ENCODE measurements around the gene CA5A. TPM values are rescaled to one million over a fixed set of nuclear protein-coding genes. Genes with fewer than 3 reads are reported as not detected.
A peak's percentile ranks its signal among the peaks of the same experiment; 100 is the strongest.

CA5A gene
- total and polyA plus RNA-seq, 9 of the 15 experiments (the other 6 are each of a cell fraction or from before 2014, with no cell fraction given): not detected

GRCh38 chr16:87964049-87964659, 27.8 kb upstream of the CA5A start:
- FAIRE-seq (no peak), DNase-seq (ENCODE audit: extremely low read depth in 1 of 4, low spot score in 3 of 4) (no peak), ATAC-seq (no peak)
- Histone ChIP-seq H3K9me1 (ENCODE audit: control insufficient read depth, insufficient read depth, low read length) (no peaks in the 10 kb centered on the region), H3K4me3 (no peak overlapping the region), H2AFZ (ENCODE audit: low read depth, low read length) (no peak overlapping the region), H3K9ac (ENCODE audit: insufficient read depth in 1 of 2, low read depth in 2 of 2, low read length in 2 of 2) (peak overlapping the region in 1 of 2 experiments; percentile 53; a peak in 2 of 4 replicates), H3K4me1 (replicated peaks in 1 of 2; ENCODE audit: control insufficient read depth in 2 of 2, insufficient read depth in 2 of 2, low read length in 2 of 2) (peaks cover 0 to 29% of the 10 kb centered on the region in 2 experiments; a peak in 2 of 5 replicates), H3K27me3 (ENCODE audit: control insufficient read depth in 2 of 2, insufficient read depth in 2 of 2, low read length in 2 of 2) (no peaks in the 10 kb centered on the region), H3K4me2 (ENCODE audit: insufficient read depth, low read length) (no peak overlapping the region), H3K27ac (ENCODE audit: extremely low read depth, low read depth, low read length) (no peak overlapping the region), H3K9me3 (replicated peaks; ENCODE audit: control insufficient read depth, insufficient read depth, low read depth, low read length) (no peaks in the 10 kb centered on the region), H4K20me1 (replicated peaks; ENCODE audit: control insufficient read depth, insufficient read depth, low read length) (peaks cover 10% of the 10 kb centered on the region; the same call in 1 of the 2 replicates), H3K36me3 (ENCODE audit: control insufficient read depth, insufficient read depth, low read length) (peaks cover 5% of the 10 kb centered on the region; the same call in 1 of the 3 replicates), H3K79me2 (ENCODE audit: control insufficient read depth, insufficient read depth, low read length) (peaks cover 55% of the 10 kb centered on the region)
- POLR2A ChIA-PET: interaction anchor here (0.6 to 1.4 kb wide), 2 partner anchors 8 to 11 kb away, joined by 3 to 5 read pairs; no protein-coding TSS in a partner anchor
- intact Hi-C loops (cut with micrococcal nuclease): no loop called here
- CTCF ChIA-PET (ENCODE audit: low intra/inter-chr PET ratio): no interaction called here
- no TSS peak for BruUV-seq (replicated peaks)
- WGBS (ENCODE audit: insufficient coverage, low coverage, missing lambda C conversion rate): 81% methylated on average over 17 of the region's 19 CpGs
- in situ Hi-C loops (cut with MboI): no loop called here
- no peak for TF ChIP-seq MBD2 (IDR thresholded peaks at IDR 0.05; ENCODE audit: borderline replicate concordance, low read depth)
- no peak for TF ChIP-seq POLR2AphosphoS2 (IDR thresholded peaks at IDR 0.05; ENCODE audit: low read length)
- no peak for TF ChIP-seq ARID3A (IDR thresholded peaks at IDR 0.05; ENCODE audit: borderline replicate concordance, low read depth, low read length)
- no peak for TF ChIP-seq ATF7 (IDR thresholded peaks at IDR 0.05)
- TF ChIP-seq ZNF785 (CRISPR knock-in tag; IDR thresholded peaks at IDR 0.05): no peak
- no peak for TF ChIP-seq TBL1XR1 (IDR thresholded peaks at IDR 0.05; ENCODE audit: low read length in 2 of 2)
- TF ChIP-seq FOXK2 (conservative IDR thresholded peaks at IDR 0.05 in 1 of 2, IDR thresholded peaks at IDR 0.05 in 1 of 2; ENCODE audit: low read depth in 2 of 2): no peak
- no peak for TF ChIP-seq RBM14 (IDR thresholded peaks at IDR 0.05; ENCODE audit: borderline replicate concordance, insufficient read depth, low read depth, low read length)
- TF ChIP-seq SREBF1 (IDR thresholded peaks at IDR 0.05; ENCODE audit: borderline replicate concordance, low read depth, low read length): no peak

Data from K562 (cell line).